ENCODE results near the gene CCIN. TPM values are rescaled to one million over a fixed set of nuclear protein-coding genes. Genes with fewer than 3 reads are reported as not detected.

CCIN gene
- total RNA-seq, 4 donors from 2014 or later, result 0.31 to 1.7 (median 1.5) TPM; not detected in 1

Other genes starting within 250 kb of the CCIN start
- gene OR2S2, start 211.2 kb upstream of the CCIN start, total RNA-seq, result not detected
- 10 to 100 TPM; 12.6 to 29.5 (median 18.6) TPM for gene RECK, start 132.5 kb upstream of the CCIN start, total RNA-seq
- gene GLIPR2, start 32.7 kb upstream of the CCIN start, total RNA-seq, result 10 to 100 TPM; 52.8 to 76.8 (median 59.8) TPM
- 100 to 1,000 TPM; 136 to 195 (median 158) TPM for gene CLTA, start 21.5 kb downstream of the CCIN start, total RNA-seq
- 10 to 100 TPM; 27.3 to 34.2 (median 31.1) TPM for gene GNE, start 89.1 kb downstream of the CCIN start, total RNA-seq
- 10 to 100 TPM; 38.9 to 57.4 (median 54.6) TPM for gene RNF38, start 230.9 kb downstream of the CCIN start, total RNA-seq

Data from gastroesophageal sphincter (tissue), 4 donors.